HG03439 (cell line): ENCODE data around the gene CEP55.

ENCODE experiments used
- ATAC-seq: cut with Tn5 transposase; IDR thresholded peaks from one replicate; pipeline ENCODE4 v1.9.1; 2021; ENCODE audit warnings: mild to moderate bottlenecking, moderate library complexity; ENCODE audit not compliant: unreplicated experiment

Gene CEP55

DNA sequence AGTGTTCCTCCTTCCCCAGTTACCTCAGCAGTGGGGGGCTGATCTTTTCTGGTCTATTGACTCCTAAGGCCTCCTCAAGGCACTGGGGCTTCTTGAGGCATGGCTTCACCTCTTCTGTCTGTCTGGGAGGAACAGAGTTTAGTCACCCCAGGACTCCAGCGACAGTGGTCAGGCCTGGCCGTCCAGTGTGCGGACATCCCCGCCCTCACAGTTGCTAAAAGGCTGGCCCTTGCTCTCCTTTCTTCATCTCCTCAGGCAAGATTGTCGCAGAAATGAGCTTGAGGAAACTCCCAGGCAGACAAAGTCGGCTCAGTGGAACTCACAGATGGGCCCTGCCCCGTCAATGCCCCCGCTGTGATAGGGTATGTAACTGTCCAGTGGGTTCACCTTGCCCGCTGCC, 63.1 kb downstream of the CEP55 start:
- ATAC-seq = no peak

DNA sequence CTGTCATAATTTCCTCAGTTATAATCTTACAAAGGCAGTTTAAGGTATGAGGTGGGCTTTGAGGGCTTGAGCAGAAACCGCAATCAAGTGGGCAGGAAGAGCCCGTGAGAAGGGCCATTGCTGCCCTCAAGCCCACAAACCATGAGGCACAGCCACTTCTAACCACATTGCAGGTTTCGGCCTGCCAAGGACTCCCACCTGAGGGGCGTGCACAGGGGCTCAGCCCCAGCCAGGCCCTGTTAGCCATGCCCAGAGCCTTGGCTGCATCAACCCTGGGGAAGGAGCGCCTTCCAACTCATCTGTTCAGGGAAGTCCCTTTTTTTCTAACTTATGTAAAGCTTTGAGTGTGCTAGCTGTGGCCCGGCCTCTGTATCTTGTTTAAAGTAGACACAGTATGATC, 64.1 kb downstream of the CEP55 start:
- no peak for ATAC-seq

DNA sequence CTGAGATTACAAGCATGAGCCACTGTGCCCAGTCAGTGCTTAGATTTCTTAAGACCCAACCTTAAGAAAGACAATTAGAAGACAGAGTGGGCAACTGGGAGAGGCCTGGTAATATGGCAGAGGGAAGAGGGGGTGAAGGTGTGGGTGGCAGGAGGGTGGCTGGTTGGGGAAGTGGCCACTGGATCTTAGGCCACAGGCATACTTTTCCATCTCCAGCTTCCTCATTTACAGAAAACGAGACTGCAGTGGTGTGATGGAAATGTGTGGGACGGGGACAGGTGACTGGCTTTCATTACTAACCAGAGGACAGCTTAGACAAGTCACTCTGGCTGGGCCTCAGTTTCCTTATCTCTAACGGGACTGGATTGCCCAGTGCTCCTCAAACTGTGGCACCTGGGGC, 69.0 kb downstream of the CEP55 start:
- ATAC-seq = no peak

DNA sequence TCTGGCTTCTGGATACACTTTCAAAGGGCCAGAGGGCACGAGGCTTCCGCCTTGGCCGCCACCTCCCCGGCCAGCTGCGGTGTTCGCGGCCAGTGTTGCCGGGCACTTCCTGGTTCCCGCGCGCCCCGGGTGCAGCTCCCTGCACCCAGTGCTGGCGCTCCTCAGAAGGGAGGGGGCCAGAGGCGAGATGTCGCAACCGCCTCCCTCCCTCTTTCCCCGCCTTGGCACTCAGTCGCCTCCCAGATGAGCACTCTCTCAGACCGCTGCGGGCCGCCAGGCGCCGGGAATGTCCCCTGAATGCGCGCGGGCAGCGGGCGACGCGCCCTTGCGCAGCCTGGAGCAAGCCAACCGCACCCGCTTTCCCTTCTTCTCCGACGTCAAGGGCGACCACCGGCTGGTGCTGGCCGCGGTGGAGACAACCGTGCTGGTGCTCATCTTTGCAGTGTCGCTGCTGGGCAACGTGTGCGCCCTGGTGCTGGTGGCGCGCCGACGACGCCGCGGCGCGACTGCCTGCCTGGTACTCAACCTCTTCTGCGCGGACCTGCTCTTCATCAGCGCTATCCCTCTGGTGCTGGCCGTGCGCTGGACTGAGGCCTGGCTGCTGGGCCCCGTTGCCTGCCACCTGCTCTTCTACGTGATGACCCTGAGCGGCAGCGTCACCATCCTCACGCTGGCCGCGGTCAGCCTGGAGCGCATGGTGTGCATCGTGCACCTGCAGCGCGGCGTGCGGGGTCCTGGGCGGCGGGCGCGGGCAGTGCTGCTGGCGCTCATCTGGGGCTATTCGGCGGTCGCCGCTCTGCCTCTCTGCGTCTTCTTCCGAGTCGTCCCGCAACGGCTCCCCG, 70.2 kb downstream of the CEP55 start, which contains the start of gene FFAR4:
FFAR4 (plus strand) TSS at position 231 of the 842 bp plus-strand sequence; CDS start at position 287, 56 bp downstream.
- no peak for ATAC-seq

DNA sequence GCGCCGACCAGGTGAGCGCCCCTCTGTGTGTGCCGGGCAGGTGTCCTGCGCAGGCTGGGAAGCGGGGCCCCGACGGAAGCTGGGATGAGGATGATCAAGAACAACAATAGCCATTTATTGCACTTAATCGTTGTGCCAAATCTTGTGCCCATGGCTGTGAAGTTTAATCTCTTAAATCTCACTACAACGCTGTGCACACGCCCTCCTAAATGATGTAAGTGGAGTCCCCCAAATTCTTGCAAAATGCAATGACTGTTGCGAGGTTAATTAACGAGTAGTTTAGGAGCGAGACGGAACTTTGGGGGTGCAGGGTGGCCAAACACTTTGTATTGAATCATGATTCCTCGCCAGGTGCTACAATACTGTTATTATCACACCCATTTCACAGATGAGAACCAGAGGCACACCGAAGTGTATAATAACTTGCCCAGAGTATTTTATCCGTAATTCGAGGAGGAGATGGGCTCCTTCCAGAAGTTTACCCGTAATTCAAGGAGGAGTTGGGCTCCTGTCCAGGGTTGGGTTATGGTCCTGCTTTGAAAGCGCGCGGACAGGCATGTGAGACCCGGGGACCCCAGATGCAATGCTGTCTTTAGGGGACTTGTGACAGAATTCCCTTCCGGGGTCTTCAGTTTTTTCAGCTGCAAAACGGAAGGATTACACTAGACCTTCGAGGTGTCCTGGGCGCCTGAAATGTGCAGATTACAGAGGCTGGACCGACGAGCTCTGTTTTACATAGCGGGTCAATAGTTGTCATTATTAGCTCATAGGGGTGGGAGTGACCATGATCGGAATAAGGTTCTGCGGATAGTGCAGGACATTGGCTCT, 71.1 kb downstream of the CEP55 start:
- no peak for ATAC-seq

DNA sequence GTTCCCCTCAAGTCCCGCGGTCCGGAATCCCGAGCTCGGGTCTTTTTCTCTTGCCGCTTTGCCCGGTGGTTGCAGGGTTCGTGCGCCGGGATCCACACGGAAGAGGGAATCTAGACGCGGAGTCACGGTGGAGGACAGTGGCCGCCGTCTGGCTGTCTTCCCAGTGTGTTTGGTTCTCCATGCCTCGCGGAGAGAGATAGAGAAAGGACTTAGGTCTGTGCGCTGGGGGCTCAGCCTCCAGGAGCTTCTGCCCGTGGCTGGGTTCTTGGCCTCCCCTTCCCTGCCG, 71.6 kb downstream of the CEP55 start:
- no peak for ATAC-seq

DNA sequence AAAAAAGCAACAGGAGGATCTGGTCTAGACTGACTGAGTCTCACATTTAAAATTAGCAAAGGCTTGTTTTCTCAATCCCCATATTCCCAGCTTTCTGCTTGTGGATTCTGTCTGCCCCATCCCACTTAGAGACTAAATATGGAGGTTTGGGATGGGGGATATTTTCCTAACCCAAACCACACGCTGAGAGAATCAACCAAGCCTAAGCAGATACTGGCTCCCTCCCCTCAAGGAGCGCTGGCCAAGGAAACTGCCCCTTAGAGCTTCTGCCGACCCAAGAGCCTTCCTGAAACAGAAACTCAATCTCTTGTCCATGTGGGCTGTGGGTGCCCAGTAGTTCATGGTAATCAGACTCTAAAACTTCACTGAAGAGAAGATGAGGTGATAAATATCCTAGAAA, 74.0 kb downstream of the CEP55 start:
- no peak for ATAC-seq

DNA sequence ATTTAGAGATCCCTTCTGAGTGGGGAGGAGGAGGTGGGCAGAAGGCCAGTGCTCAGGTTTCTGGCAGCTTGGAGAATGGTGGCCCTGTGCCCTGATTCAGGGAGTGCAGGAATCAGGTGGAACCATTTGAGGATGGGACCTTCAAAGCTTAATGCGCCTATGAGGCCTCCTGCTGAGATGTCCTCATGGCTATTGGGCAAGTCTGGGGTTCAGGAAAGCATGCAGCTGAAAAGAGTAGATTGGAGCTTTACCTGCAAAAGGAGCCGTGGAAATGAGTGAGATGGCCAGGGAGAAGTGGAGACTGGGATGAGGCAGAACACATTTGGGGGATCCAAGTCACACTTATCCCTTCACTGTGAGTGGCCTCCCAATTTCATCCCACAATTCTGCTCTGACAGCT, 76.2 kb downstream of the CEP55 start:
- ATAC-seq = no peak

DNA sequence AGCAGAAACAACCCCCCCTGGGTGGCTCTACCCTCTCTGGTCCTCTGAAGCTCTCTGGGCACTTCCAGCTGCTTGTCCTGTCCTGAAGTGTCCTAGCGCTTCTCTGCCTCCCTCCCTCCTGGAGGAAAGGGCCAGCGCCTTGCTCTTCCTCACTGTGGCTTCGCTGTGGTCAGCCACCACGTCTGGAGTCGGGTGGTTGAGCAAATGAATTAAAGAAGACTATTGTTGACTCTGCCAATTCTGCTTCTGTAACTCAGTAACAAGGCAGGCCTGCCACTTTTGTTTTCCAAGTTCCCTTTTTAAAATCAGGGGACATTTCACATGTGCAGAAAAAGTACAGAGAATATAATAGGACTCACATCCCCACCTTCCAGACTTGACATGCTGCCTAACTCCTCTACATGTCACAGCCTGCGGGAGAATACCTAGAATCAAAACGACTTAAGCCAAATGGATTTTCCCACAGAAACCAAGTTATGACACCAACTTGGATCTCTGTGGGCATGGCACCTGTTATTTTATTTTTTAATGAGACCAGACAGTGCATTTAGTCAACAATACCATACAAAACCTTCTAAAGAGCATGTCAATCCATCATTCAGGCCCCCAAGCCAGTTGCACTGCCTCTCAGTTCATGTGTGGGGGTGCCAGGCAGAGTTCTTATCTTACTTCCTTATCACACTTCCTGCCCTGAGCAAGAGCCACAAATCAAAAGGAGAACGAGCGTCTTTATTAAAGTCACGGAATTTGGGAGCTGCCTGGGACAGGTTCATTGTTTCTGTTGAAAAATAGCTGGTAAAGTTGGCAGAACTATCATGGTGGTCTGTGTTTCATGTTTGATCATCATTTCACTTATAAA, 76.9 kb downstream of the CEP55 start:
- ATAC-seq = no peak

DNA sequence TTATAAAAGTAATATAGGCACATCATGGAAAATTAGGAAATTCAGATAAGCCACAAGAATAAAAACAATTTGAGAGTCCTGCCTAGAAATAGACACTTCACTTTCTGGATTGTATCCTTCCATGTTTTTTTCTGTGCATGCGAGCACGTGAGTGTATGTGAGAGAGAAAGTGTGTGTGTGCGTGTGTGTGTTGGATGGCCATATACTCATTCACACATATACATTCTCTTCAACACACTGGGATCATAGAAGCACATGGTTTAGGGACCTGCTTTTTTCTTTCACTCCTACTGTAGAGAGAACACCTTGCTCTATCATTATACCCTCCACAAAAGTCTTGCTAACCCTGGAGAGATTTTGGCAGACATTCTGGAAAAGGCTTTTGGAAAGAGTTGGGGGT, 77.5 kb downstream of the CEP55 start:
- no peak for ATAC-seq

DNA sequence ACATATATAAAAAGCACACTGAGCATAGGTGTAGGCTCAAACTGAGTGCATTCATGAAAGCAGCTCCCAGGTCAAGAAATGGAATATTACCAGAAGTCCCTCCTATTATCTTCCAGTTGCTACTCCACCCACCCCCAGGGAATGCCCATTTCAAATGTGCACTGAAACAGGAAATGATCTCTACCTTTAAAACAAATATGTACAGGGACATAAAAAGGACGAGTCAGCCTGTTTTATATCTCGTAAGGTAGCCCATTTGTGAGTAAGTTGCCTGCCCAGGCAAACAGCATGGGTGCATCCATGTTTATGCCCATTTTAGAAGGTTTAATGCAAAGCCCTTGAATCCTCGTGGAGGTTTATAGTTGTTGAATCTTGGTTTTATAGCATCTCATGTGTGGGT, 80.5 kb downstream of the CEP55 start:
- no peak for ATAC-seq

DNA sequence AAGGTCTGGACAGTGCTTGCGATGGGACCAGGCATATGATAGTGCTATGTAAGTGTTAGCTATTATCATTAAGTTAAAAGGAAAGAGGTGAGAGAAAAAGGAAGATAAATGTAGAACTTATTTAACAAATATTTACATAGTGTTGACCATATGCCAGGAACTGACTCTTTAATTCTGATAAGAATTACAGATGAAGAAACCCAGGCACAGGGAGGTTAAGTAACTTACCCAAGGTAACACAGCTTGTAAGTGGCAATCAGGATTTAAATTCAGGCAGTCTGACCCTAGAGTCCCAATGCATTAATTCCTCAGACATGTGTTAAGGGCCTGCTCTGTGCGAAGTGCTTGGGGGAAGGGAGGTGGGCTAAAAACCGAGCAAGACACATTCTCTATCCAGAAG, 81.2 kb downstream of the CEP55 start:
- ATAC-seq = no peak
